Loucy (cell line): ENCODE results near the gene SRRD.

Source experiments
- EZH2phosphoT487 ChIP-seq: fragments of 200-600 bp; IDR thresholded peaks from 2 replicates; pipeline ENCODE4 v1.6.1; 2018; ENCODE audit warnings: antibody characterized with exemption, mild to moderate bottlenecking, moderate library complexity, borderline replicate concordance
- TF ChIP-seq, protein P1 (sequence below): fragments of 200-600 bp; sonication (generic); conservative IDR thresholded peaks from 2 replicates; pipeline ENCODE4 v1.5.1; 2014; ENCODE audit warnings: mild to moderate bottlenecking, antibody characterized with exemption, low read length

DNA sequence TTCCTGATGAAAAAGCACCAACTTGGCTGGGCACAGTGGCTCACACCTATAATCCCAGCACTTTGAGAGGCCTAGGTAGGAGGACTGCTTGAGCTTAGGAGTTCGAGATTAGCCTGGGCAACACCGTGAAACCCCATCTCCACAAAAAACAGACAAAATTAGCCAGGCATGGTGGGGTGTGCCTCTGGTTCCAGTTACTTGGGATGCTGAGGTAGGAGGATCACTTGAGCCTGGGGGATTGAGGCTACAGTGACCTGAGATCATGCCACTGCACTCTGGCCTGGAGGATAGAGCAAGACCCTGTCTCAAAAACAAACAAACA lies 3.1 kb upstream of the SRRD start:
- TF ChIP-seq, protein P1, sequence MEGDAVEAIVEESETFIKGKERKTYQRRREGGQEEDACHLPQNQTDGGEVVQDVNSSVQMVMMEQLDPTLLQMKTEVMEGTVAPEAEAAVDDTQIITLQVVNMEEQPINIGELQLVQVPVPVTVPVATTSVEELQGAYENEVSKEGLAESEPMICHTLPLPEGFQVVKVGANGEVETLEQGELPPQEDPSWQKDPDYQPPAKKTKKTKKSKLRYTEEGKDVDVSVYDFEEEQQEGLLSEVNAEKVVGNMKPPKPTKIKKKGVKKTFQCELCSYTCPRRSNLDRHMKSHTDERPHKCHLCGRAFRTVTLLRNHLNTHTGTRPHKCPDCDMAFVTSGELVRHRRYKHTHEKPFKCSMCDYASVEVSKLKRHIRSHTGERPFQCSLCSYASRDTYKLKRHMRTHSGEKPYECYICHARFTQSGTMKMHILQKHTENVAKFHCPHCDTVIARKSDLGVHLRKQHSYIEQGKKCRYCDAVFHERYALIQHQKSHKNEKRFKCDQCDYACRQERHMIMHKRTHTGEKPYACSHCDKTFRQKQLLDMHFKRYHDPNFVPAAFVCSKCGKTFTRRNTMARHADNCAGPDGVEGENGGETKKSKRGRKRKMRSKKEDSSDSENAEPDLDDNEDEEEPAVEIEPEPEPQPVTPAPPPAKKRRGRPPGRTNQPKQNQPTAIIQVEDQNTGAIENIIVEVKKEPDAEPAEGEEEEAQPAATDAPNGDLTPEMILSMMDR: no peak
- TF ChIP-seq EZH2phosphoT487: no peak
